Mesangial cell (primary cell): ENCODE measurements around the gene E2F7. TPM values are rescaled to one million over a fixed set of nuclear protein-coding genes. Genes with fewer than 3 reads are reported as not detected.

ENCODE experiments used
- total RNA-seq: library from RNA; depleted of rRNA; stranded (reverse); fragments of >200 nt; gene quantifications from 2 replicates; pipeline ENCODE4 v1.2.3, GENCODE V29; 2015

Gene E2F7
- 2.0 and 10.9 TPM in 2 replicates for total RNA-seq

GRCh38 chr12:77065361-77066204, at the start of gene E2F7:
Gene E2F7 (minus strand): TSS chr12:77065569. CDS start chr12:77064635, 934 bp downstream.

Other genes starting within 250 kb of the E2F7 start
- gene CSRP2, start 186.6 kb downstream of the E2F7 start, total RNA-seq: 12.7 and 44.8 TPM in 2 replicates